Germinal center (tissue), 1 donor: Measurements from ENCODE around the gene TEX10.
"Not testable (repeated sequence)": the region's sequence is repeated elsewhere in the genome, so short reads cannot be mapped to it uniquely, and the experiment has no call there.

Experiments used
- DNase-seq: peaks from one replicate; pipeline ENCODE4 v3.0.0; 2012; ENCODE audit warnings: mixed read lengths, low spot score

TEX10 gene

GRCh38 chr9:100350188-100350587 lies 2.6 kb downstream of the TEX10 start:
- no peak for DNase-seq

DNA sequence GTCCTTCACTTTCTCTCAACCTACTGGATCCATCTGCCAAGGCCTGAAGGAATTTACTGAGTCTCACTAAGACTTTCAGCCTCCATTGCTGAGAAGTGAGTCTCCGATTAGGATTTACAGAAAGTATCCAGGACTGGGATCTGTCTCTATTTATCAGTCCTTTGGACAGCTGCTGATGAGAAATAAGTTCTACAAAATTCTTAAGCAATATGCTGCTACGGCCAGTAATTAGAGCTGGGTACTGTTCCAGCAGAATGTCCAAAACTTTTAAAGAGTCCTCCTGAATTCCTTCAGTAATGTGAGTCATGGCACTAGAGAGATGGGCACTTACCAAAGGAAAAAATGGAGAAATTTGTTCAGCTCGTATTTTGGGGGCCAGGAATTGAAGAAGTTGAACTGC lies 5.9 kb downstream of the TEX10 start:
- DNase-seq: no peak

DNA sequence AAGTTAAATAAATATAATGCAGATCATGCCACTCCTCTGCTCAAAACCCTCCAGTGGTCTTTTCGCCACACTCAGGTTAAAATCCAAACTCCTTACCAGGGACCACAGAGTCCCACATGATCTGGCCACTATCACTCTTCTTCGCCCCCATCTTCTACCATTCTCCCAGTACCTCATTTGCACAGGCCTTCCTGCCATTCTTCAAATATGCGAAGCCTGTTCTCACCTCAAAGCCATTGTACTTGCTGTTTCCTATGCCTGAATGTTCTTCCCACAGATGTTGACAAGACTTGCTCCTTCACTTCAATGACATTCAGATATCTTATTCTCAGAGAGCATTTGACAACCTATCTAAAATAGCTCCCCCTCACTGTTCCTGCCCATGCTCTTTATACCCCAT lies 10.9 kb downstream of the TEX10 start:
- DNase-seq: no peak

DNA sequence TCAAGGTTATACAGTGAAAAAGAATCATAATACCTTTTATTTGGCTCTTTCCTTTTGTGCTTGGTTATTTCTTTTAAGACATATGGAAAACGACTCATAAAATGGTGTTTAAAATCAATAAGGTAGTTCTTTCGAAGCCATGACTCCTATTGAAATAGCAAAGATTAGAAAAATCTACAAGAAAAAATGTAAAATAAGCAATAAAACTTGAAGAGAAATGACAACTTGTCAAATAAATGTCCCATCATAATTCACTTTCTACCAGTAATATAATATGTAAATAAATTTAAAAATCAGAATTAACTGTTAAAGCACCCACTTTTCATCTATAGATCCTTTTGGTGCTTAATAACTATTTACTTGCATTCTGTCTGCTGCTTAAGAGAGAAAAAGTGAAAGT lies 12.5 kb downstream of the TEX10 start:
- DNase-seq: no peak

- DNase-seq: not testable (repeated sequence)
These were observed 14.0 kb downstream of the TEX10 start for GRCh38 chr9:100338736-100339135.

DNA sequence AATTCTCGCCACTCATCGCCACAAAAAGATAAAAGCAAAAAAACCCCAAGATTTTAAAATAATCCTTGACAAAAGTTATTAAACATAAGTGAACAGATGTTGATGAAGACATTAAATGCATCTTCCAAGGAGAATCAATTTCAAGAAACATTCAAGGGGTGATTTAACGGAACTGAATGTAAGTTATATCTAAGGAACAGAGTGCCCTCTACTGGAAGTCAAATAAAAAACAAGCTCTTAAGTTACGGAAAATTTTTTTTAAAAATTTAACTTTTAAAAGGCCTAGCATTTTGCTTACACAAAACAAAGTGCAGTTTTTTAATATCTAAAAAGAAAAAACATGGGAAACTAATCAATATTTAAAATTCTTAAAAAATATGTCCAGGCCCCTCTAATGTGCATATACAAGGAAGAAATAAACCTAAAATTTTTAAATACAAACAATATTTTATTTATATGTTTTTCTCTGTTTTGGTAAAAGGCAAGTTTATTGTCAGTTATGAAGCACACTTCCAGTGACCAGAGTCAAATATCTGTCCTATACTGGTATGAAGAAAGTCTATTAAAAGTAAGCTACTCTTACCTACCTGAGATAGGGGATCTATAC lies 28.0 kb downstream of the TEX10 start:
- peak; percentile 23 for DNase-seq

DNA sequence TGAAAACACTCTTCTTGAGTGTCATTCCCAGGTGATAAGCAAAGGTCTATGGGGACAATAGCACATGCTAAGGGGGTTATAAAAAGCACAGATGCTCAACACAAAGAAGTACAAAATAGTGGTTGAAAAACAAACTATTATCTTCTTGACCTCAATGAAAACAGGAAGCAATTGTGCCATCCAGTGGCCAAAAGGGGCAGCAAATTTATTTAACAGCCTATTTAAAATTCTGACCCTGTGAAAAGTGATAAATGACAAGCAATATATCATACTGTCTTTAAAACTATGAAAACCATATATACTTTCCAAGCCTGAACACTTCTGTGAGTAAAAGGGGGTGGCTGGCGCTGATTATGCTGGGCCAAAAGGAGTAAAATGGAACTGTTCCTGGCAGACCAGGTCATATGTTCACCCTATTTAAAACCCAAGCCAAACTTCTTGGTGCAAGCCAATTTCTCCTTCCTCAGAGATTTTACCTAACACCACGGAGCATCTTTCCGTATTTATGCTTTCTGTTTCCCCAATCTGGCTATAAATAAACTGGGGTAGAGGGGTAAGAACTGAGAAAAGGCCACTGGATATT lies 29.7 kb downstream of the TEX10 start:
- peak; percentile 14 for DNase-seq

- no peak for DNase-seq
These were observed 35.0 kb downstream of the TEX10 start for GRCh38 chr9:100317706-100318105.

GRCh38 chr9:100315561-100315960 lies 37.2 kb downstream of the TEX10 start:
- no peak for DNase-seq

- DNase-seq: no peak
These were observed 42.8 kb downstream of the TEX10 start for GRCh38 chr9:100309992-100310391.

DNA sequence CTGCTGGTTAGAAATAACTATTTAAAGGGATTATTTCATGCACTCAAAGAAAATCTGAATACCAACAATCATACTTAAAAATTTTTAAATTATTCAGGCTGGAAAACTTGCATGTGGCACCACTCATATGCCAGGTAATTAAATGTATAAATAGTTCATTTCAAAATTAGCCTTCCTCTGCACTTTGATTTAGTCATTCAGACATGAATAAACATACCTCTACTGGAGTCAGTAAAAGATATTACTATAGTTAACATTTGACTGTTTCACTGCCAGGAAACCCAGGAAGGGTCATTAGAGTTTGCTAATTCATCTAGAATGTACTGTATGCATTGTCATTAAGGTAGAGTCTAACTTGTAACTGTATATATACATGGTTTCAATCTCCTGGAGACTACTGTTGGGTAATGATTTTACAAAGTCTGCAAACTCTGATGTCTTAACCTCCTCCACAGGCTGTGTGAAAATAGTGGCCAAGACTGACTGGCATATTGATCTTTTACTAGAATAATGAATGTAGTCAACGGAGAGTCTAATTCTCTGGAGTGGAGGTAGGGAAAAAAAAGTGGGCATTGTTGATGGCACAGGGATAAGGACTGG lies 43.7 kb downstream of the TEX10 start:
- no peak for DNase-seq

GRCh38 chr9:100307080-100307479 lies 45.7 kb downstream of the TEX10 start:
- no peak for DNase-seq

DNA sequence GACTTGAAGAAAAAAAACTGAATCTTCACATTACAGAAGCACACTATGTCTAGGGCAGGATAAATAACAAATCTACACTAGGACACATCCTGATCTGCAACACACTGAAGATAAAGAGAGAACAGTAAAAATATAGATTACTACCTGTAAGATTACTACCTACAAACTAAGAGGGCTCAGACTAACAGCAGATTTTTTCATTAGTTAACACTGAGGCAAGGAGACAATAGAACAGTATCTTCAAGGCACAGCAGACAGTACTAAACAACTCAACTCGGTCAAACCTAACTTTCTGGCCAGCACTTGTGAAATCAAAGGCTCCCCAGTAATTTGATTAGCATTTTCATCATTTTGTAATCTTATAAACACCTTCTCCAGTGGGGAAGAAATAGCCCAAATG lies 46.5 kb downstream of the TEX10 start:
- no peak for DNase-seq

DNA sequence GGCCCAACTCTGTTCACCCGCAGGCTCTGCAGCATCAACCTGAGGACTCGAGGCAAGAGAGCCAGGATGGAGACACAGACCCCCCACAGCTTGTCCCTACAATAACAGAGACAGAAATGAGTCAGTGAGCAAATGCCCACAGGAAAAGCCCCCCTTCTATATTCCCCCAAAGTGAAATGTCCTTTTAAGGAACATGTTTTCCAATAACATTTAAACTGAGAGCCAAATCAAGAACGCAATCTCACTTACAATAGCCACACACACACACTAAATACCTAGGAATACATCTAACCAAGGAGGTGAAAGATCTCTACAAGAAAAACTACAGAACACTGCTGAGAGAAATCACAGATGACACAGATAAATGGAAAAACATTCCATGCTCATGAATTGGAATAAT lies 49.0 kb downstream of the TEX10 start:
- DNase-seq: no peak

GRCh38 chr9:100298378-100298777 lies 54.4 kb downstream of the TEX10 start:
- no peak for DNase-seq

GRCh38 chr9:100296407-100296806 lies 56.3 kb downstream of the TEX10 start:
- DNase-seq: no peak

GRCh38 chr9:100295240-100295639 lies 57.5 kb downstream of the TEX10 start:
- DNase-seq: no peak

DNA sequence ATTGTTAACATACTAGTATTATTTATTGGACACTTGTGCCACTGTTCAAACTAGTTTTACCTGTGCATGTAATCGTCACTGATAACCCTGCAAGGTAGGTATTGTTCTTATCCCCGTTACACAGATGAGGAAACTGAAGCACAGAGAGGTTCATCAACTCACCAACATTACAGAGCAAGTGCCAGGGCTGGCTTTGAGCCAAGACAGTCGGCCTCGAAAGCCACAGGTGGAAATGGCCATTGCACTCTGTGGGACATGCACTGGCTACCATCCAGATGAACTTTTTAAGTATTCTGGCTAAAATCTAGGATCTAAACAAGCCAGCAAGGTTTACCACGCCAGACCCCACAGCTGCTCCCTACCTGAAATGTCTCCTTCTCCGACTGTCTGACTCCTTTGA lies 57.9 kb downstream of the TEX10 start:
- DNase-seq: no peak

DNA sequence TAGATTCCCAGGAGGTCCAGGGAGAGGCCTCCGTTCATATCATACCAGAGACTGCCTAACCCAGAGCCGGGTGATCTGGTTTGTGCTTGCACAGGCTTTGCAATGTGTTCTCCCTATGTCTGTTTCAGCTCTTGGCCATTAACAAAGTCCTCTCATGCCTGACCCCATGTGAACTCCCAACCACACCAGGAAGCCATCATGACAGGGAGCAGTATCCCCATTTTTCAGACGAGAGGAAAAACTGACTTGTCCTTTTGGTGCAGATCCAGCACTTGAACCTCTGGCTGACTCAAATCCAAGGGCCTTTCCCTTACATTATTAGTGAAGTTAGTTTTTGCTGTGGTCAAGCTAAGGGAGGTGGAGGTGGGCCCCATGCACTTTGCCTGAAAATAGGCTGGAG lies 58.4 kb downstream of the TEX10 start:
- no peak for DNase-seq

DNA sequence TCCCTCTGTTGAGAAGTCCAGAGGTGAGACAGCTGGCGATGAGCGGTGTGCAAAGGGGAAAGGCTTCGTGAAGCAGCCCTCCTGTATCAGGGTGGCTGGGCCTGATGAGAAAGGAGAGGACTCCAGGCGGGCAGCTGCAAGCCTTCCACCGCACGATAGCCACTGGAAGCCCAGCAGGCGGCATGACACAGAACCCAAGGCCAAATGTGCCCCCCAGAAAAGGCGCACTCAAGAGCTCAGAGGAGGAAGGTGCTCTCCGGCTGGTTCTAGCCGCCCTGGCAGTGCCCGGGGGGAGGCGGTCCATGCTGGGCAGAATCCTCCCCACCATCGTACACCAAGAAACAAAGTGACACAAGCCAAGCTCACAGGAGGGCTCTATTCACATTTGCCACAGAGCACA lies 60.3 kb downstream of the TEX10 start:
- DNase-seq: no peak

DNA sequence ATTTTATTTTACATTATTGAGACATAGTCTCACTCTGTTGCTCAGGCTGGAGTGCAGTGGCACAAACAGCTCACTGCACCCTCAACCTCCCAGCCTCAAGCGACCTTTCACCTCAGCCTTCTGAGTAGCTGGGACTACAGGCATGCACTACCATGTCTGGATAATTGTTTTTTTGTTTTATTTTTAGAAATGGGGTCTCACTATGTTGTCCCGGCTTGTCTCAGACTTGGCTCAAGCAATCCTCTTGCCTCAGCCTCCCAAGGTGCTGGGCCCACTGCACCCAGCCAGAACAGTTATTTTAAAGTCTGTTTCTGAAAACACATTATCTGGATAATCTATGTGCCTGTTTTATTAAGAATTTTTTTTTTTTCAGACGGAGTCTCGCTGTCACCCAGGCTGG lies 62.0 kb downstream of the TEX10 start:
- DNase-seq: no peak

DNA sequence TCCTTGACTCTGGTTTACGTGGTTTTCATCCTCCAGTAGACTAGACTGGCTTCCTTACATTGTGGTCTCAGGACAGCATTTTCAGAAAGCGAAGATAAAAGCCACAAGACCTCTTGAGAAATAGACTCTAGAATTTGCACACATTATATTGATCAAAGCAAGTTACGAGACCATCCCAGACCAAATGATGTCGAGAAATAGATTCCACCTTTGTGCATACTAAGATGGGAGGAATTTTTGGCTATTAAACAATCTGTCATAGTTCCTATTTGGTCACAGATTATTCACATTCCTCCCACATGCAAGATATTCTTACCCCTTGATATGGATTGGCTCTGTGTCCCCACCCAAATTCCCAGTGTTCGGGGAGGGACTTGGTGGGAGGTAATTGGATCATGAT lies 65.6 kb downstream of the TEX10 start:
- DNase-seq: no peak

DNA sequence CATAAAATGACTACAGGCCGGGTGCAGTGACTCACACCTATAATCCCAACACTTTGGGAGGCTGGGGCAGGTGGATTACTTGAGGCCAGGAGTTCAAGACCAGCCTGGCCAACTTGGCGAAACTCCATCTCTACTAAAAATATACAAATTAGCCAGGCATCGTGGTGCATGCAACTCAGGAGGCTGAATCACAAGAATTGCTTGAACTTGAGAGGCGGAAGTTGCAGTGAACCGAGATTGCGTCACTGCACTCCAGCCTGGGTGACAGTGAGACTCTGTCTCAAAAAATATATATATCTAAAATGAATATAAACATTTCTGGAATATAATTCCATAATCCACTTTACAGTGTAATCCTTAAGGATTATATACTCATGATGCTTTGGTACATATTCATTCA lies 66.5 kb downstream of the TEX10 start:
- DNase-seq: no peak

GRCh38 chr9:100285601-100286000 lies 67.1 kb downstream of the TEX10 start:
- no peak for DNase-seq
